ENCODE results near the gene GIPC2.
A peak's percentile ranks its signal among the peaks of the same experiment; 100 is the strongest.
"Not testable (repeated sequence)": the region's sequence is repeated elsewhere in the genome, so short reads cannot be mapped to it uniquely, and the experiment has no call there.

GIPC2 gene

GRCh38 chr1:78101051-78101450, 55.3 kb downstream of the GIPC2 start:
- DNase-seq = no peak

DNA sequence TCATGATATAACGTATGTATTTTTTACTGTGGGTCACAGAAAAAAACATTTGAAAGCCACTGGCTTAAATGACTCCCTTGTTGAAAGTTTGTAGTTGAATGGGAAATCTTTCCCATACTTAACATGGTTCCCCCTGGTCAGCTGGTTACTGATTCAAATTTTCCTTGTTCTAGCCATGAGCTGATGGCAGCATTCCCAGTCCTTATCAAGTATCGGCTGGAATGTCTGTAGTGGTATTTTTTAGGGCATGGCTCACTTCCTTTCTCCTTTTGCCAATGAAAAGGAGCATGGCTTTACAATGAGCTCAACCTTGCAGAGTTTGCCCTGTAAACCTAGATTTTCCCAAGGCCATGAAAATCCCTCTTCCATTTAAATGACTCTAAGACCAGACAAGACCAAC, 55.7 kb downstream of the GIPC2 start:
- DNase-seq = peak; percentile 95

GRCh38 chr1:78102082-78102481, 56.3 kb downstream of the GIPC2 start:
- peak; percentile 91 for DNase-seq

DNA sequence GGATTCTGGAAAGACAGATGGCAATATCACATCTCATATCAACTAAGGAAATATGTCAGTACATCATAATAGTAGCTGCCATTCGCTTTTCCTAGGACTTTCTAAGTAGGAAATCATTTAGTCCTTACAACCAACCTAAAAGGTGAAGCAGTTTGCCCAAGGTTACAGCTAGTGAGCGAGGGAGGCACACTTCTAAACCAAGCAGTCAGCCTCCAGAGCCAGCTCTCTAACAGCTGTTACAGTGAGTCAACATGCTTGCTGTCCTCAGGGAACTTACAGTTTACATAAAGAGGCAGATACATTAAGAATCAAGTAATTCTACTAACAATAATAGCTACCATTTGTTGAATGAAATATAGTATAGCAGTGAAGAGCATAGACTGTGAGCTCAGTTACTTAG, 57.1 kb downstream of the GIPC2 start:
- DNase-seq = no peak

DNA sequence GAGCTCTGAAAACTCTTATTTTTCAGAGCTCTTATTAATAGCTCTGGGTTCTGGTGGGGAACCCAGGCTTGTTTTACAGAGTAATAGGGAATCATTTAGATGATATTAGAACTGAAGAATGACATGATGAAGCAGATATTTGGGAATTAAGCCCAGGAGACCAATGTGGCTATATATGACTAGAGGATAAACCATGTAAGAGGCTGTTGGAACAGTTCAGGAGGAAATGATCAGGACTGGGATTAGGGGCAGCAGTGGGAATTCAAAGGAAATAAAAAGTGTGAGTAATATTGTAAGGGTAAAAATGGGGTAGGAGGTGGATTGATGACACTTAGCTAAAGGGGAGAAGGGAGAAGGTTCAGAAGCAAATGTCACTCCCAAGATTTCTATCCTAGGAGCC, 58.6 kb downstream of the GIPC2 start:
- DNase-seq = peak; percentile 93

GRCh38 chr1:78109659-78110058, 63.9 kb downstream of the GIPC2 start:
- not testable (repeated sequence) for DNase-seq

DNA sequence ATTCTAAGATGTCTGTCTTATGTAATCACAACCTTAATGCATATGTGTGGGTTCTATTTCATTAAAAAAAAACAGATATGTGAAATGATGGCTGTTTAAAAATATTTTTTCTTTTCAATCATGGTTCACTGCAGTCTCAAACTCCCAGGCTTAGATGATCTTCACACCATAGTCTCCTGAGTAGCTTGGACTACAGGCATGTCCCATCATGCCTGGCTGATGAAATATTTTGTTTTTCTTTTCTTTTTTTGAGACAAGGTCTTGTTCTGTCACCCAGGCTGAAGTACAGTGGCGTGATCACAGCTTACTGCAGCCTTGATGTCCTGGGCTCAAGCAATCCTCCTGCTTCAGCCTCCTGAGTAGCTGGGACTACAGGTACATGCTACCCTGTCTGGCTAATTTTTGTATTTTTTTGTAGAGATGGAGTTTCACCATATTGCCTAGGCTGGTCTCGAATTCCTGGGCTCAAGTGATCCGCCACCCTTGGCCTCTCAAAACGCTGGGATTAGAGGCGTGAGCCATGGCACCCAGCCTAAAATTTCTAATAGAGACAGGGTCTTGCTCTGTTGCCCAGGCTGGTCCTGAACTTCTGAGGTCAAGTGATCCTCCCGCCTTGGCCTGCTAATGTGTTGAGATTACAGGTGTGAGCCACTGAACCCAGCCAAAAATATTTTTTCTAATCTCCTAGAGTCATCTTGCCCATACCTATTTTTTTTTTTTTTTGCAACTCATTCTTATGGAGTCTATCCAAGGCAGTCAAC, 67.6 kb downstream of the GIPC2 start:
- DNase-seq = no peak

DNA sequence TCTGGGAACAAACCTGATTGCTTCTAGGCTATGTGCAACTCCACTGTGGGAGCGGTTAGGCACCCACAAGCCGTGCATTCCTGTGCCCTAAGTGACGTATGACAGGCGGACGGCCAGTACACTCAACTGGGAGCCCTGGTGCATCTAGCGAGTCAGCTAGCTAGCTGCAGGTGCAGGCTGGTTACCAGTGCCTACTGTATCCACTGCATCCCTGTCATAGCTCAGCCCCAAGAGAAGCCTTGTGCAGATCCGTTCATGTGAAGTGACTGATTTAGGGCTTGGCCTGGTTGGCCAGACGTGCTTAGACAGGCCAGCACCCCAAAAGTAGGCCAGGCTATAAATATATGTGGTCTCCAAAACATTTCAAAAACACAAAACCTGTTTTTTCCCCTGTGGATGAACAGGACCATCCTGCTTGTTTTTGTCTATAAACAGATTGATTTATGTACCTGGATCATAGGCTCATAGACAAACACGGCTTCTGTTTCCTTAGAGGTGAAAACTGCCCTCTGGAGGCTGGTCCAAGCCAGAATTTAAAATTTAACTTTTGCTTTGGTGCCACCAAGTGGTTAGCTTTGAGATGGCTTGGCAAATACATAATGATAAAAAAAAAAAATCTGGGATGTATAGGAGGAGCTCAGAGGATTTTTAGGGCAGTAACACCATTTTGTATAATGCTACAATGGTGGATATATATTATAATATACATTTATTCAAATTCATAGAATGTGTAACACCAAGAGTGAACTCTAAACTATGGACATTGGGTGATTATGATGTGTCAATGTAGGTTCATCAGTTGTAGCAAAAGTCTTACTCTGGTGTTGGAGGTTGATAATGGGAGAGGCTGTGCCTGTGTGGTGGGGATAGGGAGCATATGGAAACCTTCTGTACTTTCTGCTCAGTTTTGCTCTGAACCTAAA, 68.5 kb downstream of the GIPC2 start:
- DNase-seq = peak; percentile 80

DNA sequence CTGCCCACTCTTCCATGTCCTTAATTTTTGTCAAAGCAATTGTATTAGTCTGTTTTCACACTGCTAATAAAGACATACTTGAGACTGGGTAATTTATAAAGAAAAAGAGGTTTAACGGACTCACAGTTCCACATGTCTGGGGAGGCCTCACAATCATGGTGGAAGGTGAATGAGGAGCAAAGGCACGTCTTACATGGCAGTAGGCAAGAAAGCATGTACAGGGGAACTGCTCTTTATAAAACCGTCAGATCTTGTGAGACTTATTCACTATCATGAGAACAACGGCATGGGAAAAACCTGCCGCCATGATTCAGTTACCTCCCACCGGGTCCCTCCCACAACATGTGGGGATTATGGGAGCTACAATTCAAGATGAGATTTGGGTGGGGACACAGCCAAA, 74.7 kb downstream of the GIPC2 start:
- DNase-seq = not testable (repeated sequence)

DNA sequence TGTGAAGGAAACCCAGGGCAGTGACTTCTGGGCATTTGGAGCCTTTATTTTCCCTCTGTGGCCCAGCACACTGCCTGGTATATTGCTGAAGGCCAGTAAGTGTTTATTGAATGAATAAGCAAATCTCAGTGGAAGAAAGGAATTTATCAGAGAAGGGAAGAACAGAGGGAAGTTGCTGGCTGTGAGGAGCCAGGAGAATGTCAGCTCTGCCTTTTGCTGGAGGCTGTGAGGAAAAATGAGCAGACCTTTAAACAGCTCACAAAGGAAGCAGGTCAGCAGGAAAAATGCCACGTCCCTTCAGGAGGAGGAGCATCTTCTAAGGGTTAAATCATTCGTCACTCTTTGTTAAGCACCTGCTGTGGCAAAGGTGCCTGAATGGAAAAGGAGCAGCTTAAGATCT, 75.9 kb downstream of the GIPC2 start:
- no peak for DNase-seq

DNA sequence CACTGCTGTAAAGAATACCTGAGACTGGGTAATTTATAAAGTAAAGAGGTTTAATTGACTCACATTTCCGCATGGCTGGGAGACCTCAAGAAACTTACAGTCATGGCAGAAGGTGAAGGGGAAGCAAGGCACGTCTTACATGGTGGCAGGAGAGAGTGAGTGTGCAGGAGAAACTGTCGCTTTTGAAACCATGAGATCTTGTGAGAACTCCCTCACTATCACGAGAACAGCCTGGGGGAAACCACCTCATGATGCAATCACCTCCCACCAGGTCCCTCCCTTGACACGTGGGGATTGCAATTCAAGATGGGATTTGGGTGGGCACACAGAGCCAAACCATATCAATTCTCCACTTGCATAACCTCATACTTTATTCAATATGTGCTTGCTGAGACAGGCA, 76.6 kb downstream of the GIPC2 start:
- no peak for DNase-seq

DNA sequence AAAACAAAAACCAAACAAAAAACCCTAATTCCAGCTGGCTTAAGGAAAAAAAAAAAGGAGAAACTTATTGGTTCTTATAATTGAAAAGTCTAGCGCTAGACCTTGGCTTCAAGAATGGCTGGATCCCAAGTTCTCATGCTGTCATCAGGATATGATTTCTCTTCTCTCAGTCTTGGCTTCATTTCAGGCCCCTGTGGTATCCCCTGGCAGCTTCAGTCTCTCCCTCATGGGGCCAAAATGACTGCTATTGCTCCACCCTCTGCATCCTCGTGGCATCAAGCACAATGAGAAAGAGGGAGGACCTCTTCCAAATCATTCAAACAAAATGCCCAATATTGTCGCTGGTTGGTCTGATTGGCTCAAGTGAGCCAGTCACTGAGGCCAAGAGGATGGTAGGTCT, 80.7 kb downstream of the GIPC2 start:
- peak; percentile 65 for DNase-seq

DNA sequence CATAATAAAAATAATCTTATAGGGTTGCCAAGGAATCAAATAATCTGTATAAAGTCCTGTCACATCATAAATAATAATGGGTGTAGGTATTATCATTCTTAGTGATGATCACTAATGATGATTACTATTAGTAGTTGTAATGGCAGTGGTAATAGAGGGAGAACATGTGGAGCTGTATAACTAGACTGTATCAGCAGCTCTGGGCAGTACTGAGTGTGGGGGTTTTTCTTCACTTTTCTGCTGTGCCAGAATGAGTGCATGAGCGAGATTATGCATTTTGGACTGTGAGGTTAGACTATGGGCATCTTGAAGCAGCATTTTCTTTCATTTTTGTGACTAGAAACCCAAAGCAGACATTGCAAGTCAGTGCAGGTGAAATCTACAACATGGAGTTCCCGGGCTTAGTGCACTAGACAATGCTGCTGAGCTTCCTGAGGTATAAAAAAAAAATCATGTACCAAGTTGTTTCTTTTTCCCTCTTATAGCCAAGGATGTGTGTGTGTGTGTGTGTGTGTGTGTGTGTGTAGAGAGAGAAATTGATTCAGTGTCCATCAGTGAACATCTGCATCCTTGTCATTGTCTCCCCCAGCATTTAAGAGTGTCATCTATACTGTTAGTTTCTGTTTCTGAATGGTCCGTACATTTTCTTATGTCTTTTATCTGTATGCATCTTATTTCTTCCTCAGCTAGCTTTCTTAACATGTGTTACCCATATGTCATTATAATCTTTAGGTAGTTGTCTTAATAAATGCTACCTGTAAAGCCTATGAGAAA, 86.6 kb downstream of the GIPC2 start:
- no peak for DNase-seq

- DNase-seq = no peak
Observed at GRCh38 chr1:78132948-78133322, 87.2 kb downstream of the GIPC2 start.

GRCh38 chr1:78136680-78137079, 90.9 kb downstream of the GIPC2 start:
- DNase-seq = no peak

DNA sequence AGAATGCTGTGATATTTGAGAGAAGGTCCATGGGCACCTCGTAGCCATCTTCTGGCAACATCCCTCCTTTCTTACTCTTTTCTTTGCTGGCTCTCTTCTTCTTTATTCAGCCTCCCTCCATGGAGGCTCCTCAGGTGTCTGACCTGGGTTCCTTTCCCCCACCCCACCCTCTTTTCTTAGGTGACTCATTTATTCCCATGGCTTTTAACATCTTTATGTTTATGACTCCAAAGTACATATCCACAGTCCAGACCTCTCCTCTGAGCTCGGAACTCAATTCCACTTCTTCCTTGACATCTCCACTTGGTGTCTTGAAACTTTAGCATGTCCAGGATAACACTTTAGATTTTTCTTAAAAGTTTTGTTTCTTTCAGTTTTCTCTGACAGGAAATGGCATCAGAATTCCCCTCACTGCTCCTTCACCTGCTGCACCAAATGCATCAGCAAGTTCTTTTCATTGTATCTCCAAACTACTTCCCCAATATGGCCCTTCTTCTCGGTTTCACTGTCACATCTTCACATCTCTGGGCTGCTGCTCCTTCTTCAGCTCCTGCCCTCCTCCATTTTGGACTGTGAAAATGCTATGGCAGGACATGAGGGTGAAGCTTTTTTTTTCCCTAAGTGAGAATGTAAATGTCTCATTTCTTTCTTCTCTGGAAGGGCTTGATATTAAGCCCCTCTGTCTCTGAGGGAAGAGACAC, 95.9 kb downstream of the GIPC2 start:
- no peak for DNase-seq

GRCh38 chr1:78142736-78143135, 97.0 kb downstream of the GIPC2 start:
- DNase-seq = no peak

- DNase-seq = no peak
Observed at GRCh38 chr1:78143152-78143551, 97.4 kb downstream of the GIPC2 start.

DNA sequence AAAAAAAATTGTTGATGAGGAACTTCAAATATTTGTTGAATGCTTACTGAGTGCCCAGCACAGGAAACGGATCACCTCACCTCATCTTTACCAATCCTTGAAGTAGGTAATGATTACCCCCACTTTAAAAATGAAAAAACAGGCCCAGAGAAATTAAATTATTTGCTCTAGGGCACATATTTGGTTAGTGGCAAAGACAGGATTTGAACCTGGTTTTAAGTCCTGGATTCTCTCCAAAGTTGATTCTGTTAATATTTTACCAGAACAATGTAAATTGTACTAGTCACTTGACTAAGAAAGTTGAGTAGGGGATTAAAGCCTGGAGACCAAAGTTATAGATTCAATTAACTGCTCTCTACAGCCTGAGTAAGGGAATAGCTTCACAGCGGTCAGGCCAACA, 97.9 kb downstream of the GIPC2 start:
- DNase-seq = no peak

DNA sequence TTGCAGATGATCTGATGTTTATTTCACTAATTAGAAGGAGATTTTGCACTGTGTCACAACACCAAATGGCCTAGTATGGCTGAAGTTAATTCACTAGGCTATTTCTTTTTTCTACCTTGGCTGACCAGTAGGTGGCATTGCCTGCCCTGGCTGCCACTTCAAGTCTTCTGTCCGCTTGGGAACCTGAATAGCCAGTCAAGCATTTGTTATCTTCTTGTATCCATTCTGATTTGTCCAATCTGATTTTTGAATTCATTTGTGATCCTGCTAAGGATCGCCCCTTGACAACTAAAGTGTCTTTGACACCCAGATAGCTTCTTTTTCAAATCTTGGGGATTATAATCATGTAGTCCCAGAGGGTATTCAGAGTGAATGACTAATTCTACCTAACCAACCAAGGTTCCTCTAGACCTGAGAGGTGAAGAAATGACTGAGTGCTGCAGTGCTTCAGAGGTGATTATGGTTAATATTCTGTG, 99.4 kb downstream of the GIPC2 start:
- peak; percentile 81 for DNase-seq

DNA sequence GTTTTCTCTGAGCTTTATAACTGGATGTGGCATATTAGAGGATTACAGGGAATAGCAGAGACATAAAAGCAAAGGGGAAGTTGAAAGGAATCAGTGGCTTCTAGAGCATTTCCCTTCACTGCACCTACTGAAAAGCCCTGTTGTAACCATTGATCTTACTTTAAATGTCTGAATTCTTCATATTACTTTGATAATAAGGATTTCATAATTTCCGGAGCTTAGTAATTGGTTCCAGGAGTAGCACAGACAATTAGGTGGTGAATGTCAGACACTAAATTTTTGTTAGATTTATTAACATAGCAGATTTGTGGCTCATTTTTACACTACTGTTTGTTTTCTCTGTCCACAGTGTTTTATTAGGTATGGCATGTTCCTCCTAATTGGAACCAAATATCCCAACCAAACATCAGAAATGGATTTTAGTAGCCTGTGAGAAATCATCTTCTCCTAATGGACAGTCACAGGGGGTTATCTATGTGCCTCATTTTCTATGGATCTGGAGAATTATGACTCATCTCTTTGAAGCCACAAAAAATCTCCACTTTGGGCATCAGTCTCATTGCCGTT, 100.5 kb downstream of the GIPC2 start:
- peak; percentile 79 for DNase-seq

- no peak for DNase-seq
Observed at GRCh38 chr1:78147031-78147430, 101.3 kb downstream of the GIPC2 start.

Data from fibroblast of upper back skin (primary cell).